ENCODE measurements around the gene COL4A3. TPM values are rescaled to one million over a fixed set of nuclear protein-coding genes. Genes with fewer than 3 reads are reported as not detected.

Gene COL4A3
- total and polyA plus RNA-seq, 9 of the 15 experiments (the other 6 are each of a cell fraction or from before 2014, with no cell fraction given), result not detected

GRCh38 chr2:227182765-227183164, 18.3 kb downstream of the COL4A3 start:
- Histone ChIP-seq H3K9me1 (ENCODE audit: control insufficient read depth, insufficient read depth, low read length) (no peaks in the 10 kb centered on the region), H3K4me3 (no peak overlapping the region), H3K79me2 (ENCODE audit: control insufficient read depth, insufficient read depth, low read length) (no peaks in the 10 kb centered on the region), H2AFZ (ENCODE audit: low read depth, low read length) (no peak overlapping the region), H3K27ac (ENCODE audit: extremely low read depth, low read depth, low read length) (no peak overlapping the region), H3K36me3 (ENCODE audit: control insufficient read depth, insufficient read depth, low read length) (no peaks in the 10 kb centered on the region), H3K9me3 (replicated peaks; ENCODE audit: control insufficient read depth, insufficient read depth, low read depth, low read length) (no peaks in the 10 kb centered on the region), H3K27me3 (ENCODE audit: control insufficient read depth in 2 of 2, insufficient read depth in 2 of 2, low read length in 2 of 2) (no peaks in the 10 kb centered on the region), H3K4me2 (ENCODE audit: insufficient read depth, low read length) (no peak overlapping the region), H4K20me1 (replicated peaks; ENCODE audit: control insufficient read depth, insufficient read depth, low read length) (no peaks in the 10 kb centered on the region), H3K4me1 (replicated peaks in 1 of 2; ENCODE audit: control insufficient read depth in 2 of 2, insufficient read depth in 2 of 2, low read length in 2 of 2) (no peaks in the 10 kb centered on the region), H3K9ac (ENCODE audit: insufficient read depth in 1 of 2, low read depth in 2 of 2, low read length in 2 of 2) (no peak overlapping the region)
- CTCF ChIA-PET (ENCODE audit: low intra/inter-chr PET ratio), result no interaction called here
- ATAC-seq (no peak), FAIRE-seq (no peak), DNase-seq (ENCODE audit: extremely low read depth in 1 of 4, low spot score in 3 of 4) (no peak)
- intact Hi-C loops (cut with micrococcal nuclease) (no loop called here), in situ Hi-C loops (cut with MboI) (no loop called here)
- no TSS peak for BruUV-seq (replicated peaks)
- POLR2A ChIA-PET, result interaction anchor here (0.7 kb wide), 1 partner anchor 16 kb away, joined by 3 read pairs; no protein-coding TSS in a partner anchor
- no peak for TF ChIP-seq TSC22D4 (tag; IDR thresholded peaks at IDR 0.05)
- no peak for TF ChIP-seq SUPT5H (IDR thresholded peaks at IDR 0.05)
- TF ChIP-seq ZNF124 (CRISPR knock-in tag; IDR thresholded peaks at IDR 0.05), result no peak
- TF ChIP-seq ZNF76 (CRISPR knock-in tag; IDR thresholded peaks at IDR 0.05; ENCODE audit: borderline replicate concordance), result no peak
- TF ChIP-seq BACH1 (tag; IDR thresholded peaks at IDR 0.05), result no peak
- TF ChIP-seq SNIP1 (IDR thresholded peaks at IDR 0.05; ENCODE audit: low read depth), result no peak

- no peaks in the 10 kb centered on the region for H3K79me2 ChIP-seq (ENCODE audit: control insufficient read depth, insufficient read depth, low read length)
- DNase-seq (ENCODE audit: extremely low read depth in 1 of 4, low spot score in 3 of 4) (no peak), FAIRE-seq (no peak), ATAC-seq (no peak)
- no peak overlapping the region for H2AFZ ChIP-seq (ENCODE audit: low read depth, low read length)
- no peak overlapping the region for H3K9ac ChIP-seq (ENCODE audit: insufficient read depth in 1 of 2, low read depth in 2 of 2, low read length in 2 of 2)
- 0% methylated on average over 2 of the region's 2 CpGs for WGBS (ENCODE audit: insufficient coverage, low coverage, missing lambda C conversion rate)
- H3K27me3 ChIP-seq (ENCODE audit: control insufficient read depth in 2 of 2, insufficient read depth in 2 of 2, low read length in 2 of 2), result no peaks in the 10 kb centered on the region
- no peak overlapping the region for H3K4me2 ChIP-seq (ENCODE audit: insufficient read depth, low read length)
- no peaks in the 10 kb centered on the region for H3K36me3 ChIP-seq (ENCODE audit: control insufficient read depth, insufficient read depth, low read length)
- intact Hi-C loops (cut with micrococcal nuclease) (no loop called here), in situ Hi-C loops (cut with MboI) (no loop called here)
- CTCF ChIA-PET (ENCODE audit: low intra/inter-chr PET ratio), result no interaction called here
- no TSS peak for BruUV-seq (replicated peaks)
- H3K9me1 ChIP-seq (ENCODE audit: control insufficient read depth, insufficient read depth, low read length), result no peaks in the 10 kb centered on the region
- no peak overlapping the region for H3K27ac ChIP-seq (ENCODE audit: extremely low read depth, low read depth, low read length)
- H3K9me3 ChIP-seq (replicated peaks; ENCODE audit: control insufficient read depth, insufficient read depth, low read depth, low read length), result no peaks in the 10 kb centered on the region
- no peaks in the 10 kb centered on the region for H4K20me1 ChIP-seq (replicated peaks; ENCODE audit: control insufficient read depth, insufficient read depth, low read length)
- POLR2A ChIA-PET, result no interaction called here
- no peak overlapping the region for H3K4me3 ChIP-seq
- H3K4me1 ChIP-seq (replicated peaks in 1 of 2; ENCODE audit: control insufficient read depth in 2 of 2, insufficient read depth in 2 of 2, low read length in 2 of 2), result no peaks in the 10 kb centered on the region
- no peak for TF ChIP-seq ZZZ3 (IDR thresholded peaks at IDR 0.05)
- TF ChIP-seq RUNX1 (IDR thresholded peaks at IDR 0.05; ENCODE audit: low read depth), result no peak
- no peak for TF ChIP-seq RBM25 (IDR thresholded peaks at IDR 0.05; ENCODE audit: low read depth, low read length, severe bottlenecking)
- no peak for TF ChIP-seq ARHGAP35 (IDR thresholded peaks at IDR 0.05; ENCODE audit: partially characterized antibody)
- no peak for TF ChIP-seq ZNF174 (CRISPR knock-in tag; IDR thresholded peaks at IDR 0.05)
- no peak for TF ChIP-seq MXD1 (CRISPR knock-in tag; IDR thresholded peaks at IDR 0.05; ENCODE audit: borderline replicate concordance, poor library complexity, severe bottlenecking)
- no peak for TF ChIP-seq BCLAF1 (IDR thresholded peaks at IDR 0.05; ENCODE audit: borderline replicate concordance in 1 of 2, control insufficient read depth in 1 of 2, low read depth in 2 of 2, low read length in 1 of 2)
- no peak for TF ChIP-seq GABPA (tag; conservative IDR thresholded peaks at IDR 0.05; ENCODE audit: low read depth)
Measured at GRCh38 chr2:227183657-227184367, 19.4 kb downstream of the COL4A3 start.

Measured in K562 (cell line).